GM06990 (cell line): ENCODE measurements around the gene KCNA10.

Experiments used
- DNase-seq: peaks from one replicate; pipeline ENCODE4 v3.0.0-alpha.2; 2011; ENCODE audit not compliant: insufficient read length; ENCODE audit errors: extremely low read depth
- H3K27me3 ChIP-seq: replicated peaks from 2 replicates; pipeline ENCODE4 v1.6.0; 2011; ENCODE audit warnings: low read length; ENCODE audit not compliant: control insufficient read depth, insufficient read depth
- H3K36me3 ChIP-seq: 2 replicates; pipeline ENCODE4 v1.5.1; 2011; ENCODE audit warnings: low read length; ENCODE audit not compliant: control insufficient read depth, insufficient read depth
- H3K4me3 ChIP-seq: replicated peaks from 2 replicates; pipeline ENCODE4 v1.5.1; 2011; ENCODE audit warnings: low read depth, mild to moderate bottlenecking, control low read depth, low read length
- CTCF ChIP-seq: IDR thresholded peaks from 2 replicates; pipeline ENCODE4 v1.5.1; 2011; ENCODE audit warnings: low read length, control low read depth, mild to moderate bottlenecking, inconsistent platforms; ENCODE audit not compliant: insufficient read depth, poor library complexity, severe bottlenecking

KCNA10 gene

GRCh38 chr1:110506541-110506940 lies 12.4 kb downstream of the KCNA10 start:
- no peak for TF ChIP-seq CTCF
- no peaks in the 10 kb centered on the region for H3K36me3 ChIP-seq
- DNase-seq = no peak
- H3K4me3 ChIP-seq = no peak overlapping the region
- no peaks in the 10 kb centered on the region; the same call in 1 of the 2 replicates for H3K27me3 ChIP-seq

GRCh38 chr1:110505596-110505995 lies 13.4 kb downstream of the KCNA10 start:
- Histone ChIP-seq H3K4me3 (no peak overlapping the region), H3K36me3 (no peaks in the 10 kb centered on the region), H3K27me3 (no peaks in the 10 kb centered on the region; the same call in 1 of the 2 replicates)
- DNase-seq = no peak
- TF ChIP-seq CTCF = no peak

GRCh38 chr1:110504226-110504625 lies 14.7 kb downstream of the KCNA10 start:
- no peak for TF ChIP-seq CTCF
- no peak for DNase-seq
- Histone ChIP-seq H3K27me3 (no peaks in the 10 kb centered on the region; the same call in none of the 2 replicates), H3K36me3 (no peaks in the 10 kb centered on the region), H3K4me3 (no peak overlapping the region)

- Histone ChIP-seq H3K36me3 (no peaks in the 10 kb centered on the region), H3K4me3 (no peak overlapping the region), H3K27me3 (no peaks in the 10 kb centered on the region; the same call in none of the 2 replicates)
- no peak for DNase-seq
- no peak for TF ChIP-seq CTCF
Measured at GRCh38 chr1:110503471-110503870, 15.5 kb downstream of the KCNA10 start.

- no peaks in the 10 kb centered on the region; the same call in none of the 2 replicates for H3K27me3 ChIP-seq
- DNase-seq = no peak
- H3K36me3 ChIP-seq = no peaks in the 10 kb centered on the region
- no peak overlapping the region for H3K4me3 ChIP-seq
- no peak for TF ChIP-seq CTCF
Measured at GRCh38 chr1:110502402-110503151, 16.4 kb downstream of the KCNA10 start.
